Heart right ventricle (tissue), 16 donors: Measurements from ENCODE around the gene TPP1. TPM values are rescaled to one million over a fixed set of nuclear protein-coding genes. Genes with fewer than 3 reads are reported as not detected.

Experiments
- ATAC-seq, 8 donors: fragments of 200-7000 bp; cut with Tn5 transposase; one replicate each; pipeline ENCODE4 v1.9.1; 2020; ENCODE audit warnings: mild to moderate bottlenecking in 8 of 8, moderate library complexity in 8 of 8, moderate number of reproducible peaks in 1 of 8
- DNase-seq, 2 donors: peaks; one replicate each; pipeline ENCODE4 v3.0.0-alpha.2; 2020
- H3K27ac ChIP-seq, 10 donors: fragments of 200-600 bp; sonication (generic) in 2 of 10; one replicate each; pipeline versions ENCODE4 v1.5.0 to v1.8.0; 2020 to 2022; ENCODE audit warnings: mild to moderate bottlenecking in 3 of 10
- H3K27me3 ChIP-seq, 7 donors: fragments of 200-600 bp; one replicate each; pipeline ENCODE4 v1.8.0; 2021 to 2022; ENCODE audit warnings: mild to moderate bottlenecking in 2 of 7
- H3K36me3 ChIP-seq, 9 donors: fragments of 200-600 bp; sonication (generic) in 1 of 9; one replicate each; pipeline versions ENCODE4 v1.5.0 to v1.8.0; 2020 to 2022; ENCODE audit warnings: mild to moderate bottlenecking in 2 of 9
- H3K4me1 ChIP-seq, 9 donors: fragments of 200-600 bp; sonication (generic) in 1 of 9; one replicate each; pipeline versions ENCODE4 v1.5.0 to v1.8.0; 2020 to 2022; ENCODE audit warnings: mild to moderate bottlenecking in 4 of 9
- H3K4me3 ChIP-seq, 10 donors: fragments of 200-600 bp; sonication (generic) in 2 of 10; one replicate each; pipeline versions ENCODE4 v1.5.0 to v1.8.0; 2020 to 2022; ENCODE audit warnings: mild to moderate bottlenecking in 7 of 10, moderate library complexity in 2 of 10
- H3K9me3 ChIP-seq, 11 donors: fragments of 200-600 bp in 10 of 11; sonication (generic) in 2 of 11; one replicate each; pipeline versions ENCODE4 v1.5.0 to v1.8.0; 2013 to 2022; ENCODE audit warnings: mild to moderate bottlenecking in 2 of 11, control low read depth in 1 of 11, moderate library complexity in 1 of 11
- CTCF ChIP-seq, 9 donors: fragments of 200-600 bp; sonication (generic) in 2 of 9; IDR thresholded peaks; one replicate each; pipeline versions ENCODE4 v1.5.0 to v1.8.0; 2021 to 2022; ENCODE audit warnings: antibody characterized with exemption in 9 of 9, mild to moderate bottlenecking in 5 of 9, moderate library complexity in 1 of 9
- WGBS, 2 donors: extraction: QIAGEN DNeasy Blood & Tissue Kit; methylation state at CpG; one replicate each; pipeline ENCODE4 v1.1.7; 2013; ENCODE audit warnings: inconsistent platforms in 1 of 2; 5-methylcytosine and 5-hydroxymethylcytosine counted together
- intact Hi-C, 10 donors: fragments of 100-400 bp; cut with DNase I; formaldehyde crosslinking; loops; one replicate each; pipeline versions ENCODE4 v1.11.1 to v1.14.2; 2022
- polyA plus RNA-seq, 2 donors: library from polyadenylated mRNA; stranded (reverse); fragments of 200-250 nt; gene quantifications; one replicate each; pipeline ENCODE4 v1.2.3, GENCODE V29; 2013
- total RNA-seq, 10 donors: library from RNA; stranded (reverse); fragmentation: NEBNext Ultra II Directional in 3 of 10; extraction: Animal tissue kit (Norgen Biotek cat#: 25700) in 3 of 10; gene quantifications; one replicate each; pipeline versions ENCODE4 v1.2.1 to v1.2.4, GENCODE V29; 2021 to 2023
- donor health status: Arrhythmogenic right ventricular cardiomyopathy.
- donor health status: ischemic (EF 13 %, LVEDD 7.1; RV severe dilation, severe dysfunction).
- donor health status: healthy with polysubstance abuse.
- donor health status: DM: no; HTN: yes; CAD: no.
- donor health status: DM: no; HTN: no; CAD: no.
- donor health status: ischemic (EF 25% LVEDD 6.9; RV normal size, moderate dysfunction).
- donor health status: ischemic (EF 25% LVEDD 5.7; RV mildly dilated, moderate dysfunction).
- donor health status: healthy.
- donor health status: DM: yes; HTN: yes; CAD: no.
- donor health status: Ischemic cardiomyopathy.
- donor health status: ischemic (EF 35%, LVEDD 5.7; RV mildly dilated, moderate dysfunction).
- donor health status: nonischemic (EF 11% LVEDD 7.7; RV severe dilation, severe dysfunction).
- donor health status: DM: yes; HTN: yes; CAD: no.
- donor health status: PGD.
- donor health status: ischemic (EF 29% LVEDD 5.4; RV normal size, mild dysfunction).
- donor health status: nonischemic (EF 23%, LVEDD 6.1; RV moderate dilation, normal function).

TPP1 gene
- total and polyA plus RNA-seq, 12 donors = 31.9 to 132 (median 66.2) TPM

GRCh38 chr11:6594142-6594768 lies 25.0 kb downstream of the TPP1 start:
- no peak for TF ChIP-seq CTCF (IDR thresholded peaks at IDR 0.05)
- Histone ChIP-seq H3K4me1 (peaks cover 2 to 63% (median 49%) of the 10 kb centered on the region in 9 donors), H3K27ac (peak overlapping the region in 7 of 10 donors; percentile 1 to 66 (median 48)), H3K36me3 (peaks cover 0 to 86% (median 2%) of the 10 kb centered on the region in 9 donors), H3K9me3 (no peaks in the 10 kb centered on the region), H3K27me3 (no peaks in the 10 kb centered on the region), H3K4me3 (no peak overlapping the region)
- DNase-seq (no peak), ATAC-seq (peak in 5 of 8 donors; percentile 20 to 58 (median 36))
- WGBS, 2 donors = 46 to 57% methylated on average over 3 of the region's 3 CpGs
- intact Hi-C loops = no loop called here

- Histone ChIP-seq H3K27ac (peak overlapping the region in 2 of 10 donors; percentile 46 to 59), H3K4me3 (no peak overlapping the region), H3K36me3 (peaks cover 0 to 32% (median 0%) of the 10 kb centered on the region in 9 donors), H3K27me3 (no peaks in the 10 kb centered on the region), H3K4me1 (peaks cover 0 to 28% (median 14%) of the 10 kb centered on the region in 9 donors), H3K9me3 (peaks cover 0 to 20% (median 16%) of the 10 kb centered on the region in 11 donors)
- no peak for DNase-seq
- no peak for TF ChIP-seq CTCF (IDR thresholded peaks at IDR 0.05)
- intact Hi-C loops = no loop called here
- ATAC-seq = no peak
- WGBS, 2 donors = 93 to 97% methylated on average over 1 of the region's 1 CpG
Measured at GRCh38 chr11:6588018-6588417, 31.2 kb downstream of the TPP1 start.

- Histone ChIP-seq H3K36me3 (peaks cover 0 to 30% (median 0%) of the 10 kb centered on the region in 9 donors), H3K9me3 (peaks cover 0 to 26% (median 21%) of the 10 kb centered on the region in 11 donors), H3K4me3 (no peak overlapping the region), H3K4me1 (peaks cover 0 to 25% (median 14%) of the 10 kb centered on the region in 9 donors), H3K27me3 (no peaks in the 10 kb centered on the region), H3K27ac (peak overlapping the region in 4 of 10 donors; percentile 13 to 59 (median 38))
- intact Hi-C loops = no loop called here
- ATAC-seq (peak; percentile 77 to 95 (median 93)), DNase-seq (peak; percentile 52 to 56)
- WGBS, 2 donors = 76 to 83% methylated on average over 11 of the region's 11 CpGs
- no peak for TF ChIP-seq CTCF (IDR thresholded peaks at IDR 0.05)
Measured at GRCh38 chr11:6587360-6587953, 31.8 kb downstream of the TPP1 start.

- DNase-seq (peak in 1 of 2 donors; percentile 51), ATAC-seq (peak; percentile 84 to 96 (median 89))
- peaks cover 0 to 25% (median 14%) of the 10 kb centered on the region in 9 donors for H3K4me1 ChIP-seq
- 40 to 61% methylated on average over 25 of the region's 25 CpGs for WGBS, 2 donors
- peak overlapping the region in 6 of 10 donors; percentile 2 to 59 (median 32) for H3K27ac ChIP-seq
- no peaks in the 10 kb centered on the region for H3K27me3 ChIP-seq
- intact Hi-C loops = no loop called here
- peak overlapping the region in 7 of 10 donors; percentile 9 to 37 (median 29) for H3K4me3 ChIP-seq
- TF ChIP-seq CTCF (IDR thresholded peaks at IDR 0.05) = no peak
- peaks cover 0 to 33% (median 21%) of the 10 kb centered on the region in 11 donors for H3K9me3 ChIP-seq
- peaks cover 0 to 22% (median 0%) of the 10 kb centered on the region in 9 donors for H3K36me3 ChIP-seq
Measured at GRCh38 chr11:6586434-6587359, 32.5 kb downstream of the TPP1 start.
